Uterus (tissue), 2 donors: ENCODE data around the gene DUS4L.

Experiments
- POLR2A ChIP-seq, 2 donors: fragments of 450-650 bp; IDR thresholded peaks; one replicate each; pipeline ENCODE4 v1.6.1; 2016; ENCODE audit warnings: antibody characterized with exemption in 2 of 2, mild to moderate bottlenecking in 1 of 2, moderate library complexity in 1 of 2
- TF ChIP-seq, protein P1 (sequence below), 4 experiments: fragments of 200-600 bp in 2 of 4; fragments of 450-650 bp in 2 of 4; sonication (generic) in 2 of 4; IDR thresholded peaks; one replicate each; pipeline ENCODE4 v1.5.1; 2016 to 2019; ENCODE audit warnings: antibody characterized with exemption in 4 of 4, mild to moderate bottlenecking in 2 of 4, moderate library complexity in 1 of 4

DNA sequence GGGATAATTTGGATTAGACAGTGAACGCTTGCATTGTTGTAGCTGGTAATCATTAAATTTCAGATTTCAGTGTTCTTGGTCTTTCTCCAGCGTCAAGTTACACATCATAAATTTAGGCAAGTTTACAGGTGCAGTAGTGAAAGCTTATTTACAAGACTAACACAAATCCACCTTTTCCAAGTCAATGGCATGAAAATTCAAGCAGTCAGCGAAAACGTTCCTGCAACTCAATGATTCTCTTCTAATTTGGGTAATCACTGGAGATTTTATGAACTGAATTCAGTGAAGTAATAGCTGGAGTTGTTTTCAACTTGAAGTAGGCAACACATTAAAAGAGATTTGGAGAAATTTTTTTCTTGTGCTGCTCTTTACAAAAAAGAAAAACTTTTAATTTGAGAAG is 34.2 kb downstream of the DUS4L start:
- TF ChIP-seq, protein P1, sequence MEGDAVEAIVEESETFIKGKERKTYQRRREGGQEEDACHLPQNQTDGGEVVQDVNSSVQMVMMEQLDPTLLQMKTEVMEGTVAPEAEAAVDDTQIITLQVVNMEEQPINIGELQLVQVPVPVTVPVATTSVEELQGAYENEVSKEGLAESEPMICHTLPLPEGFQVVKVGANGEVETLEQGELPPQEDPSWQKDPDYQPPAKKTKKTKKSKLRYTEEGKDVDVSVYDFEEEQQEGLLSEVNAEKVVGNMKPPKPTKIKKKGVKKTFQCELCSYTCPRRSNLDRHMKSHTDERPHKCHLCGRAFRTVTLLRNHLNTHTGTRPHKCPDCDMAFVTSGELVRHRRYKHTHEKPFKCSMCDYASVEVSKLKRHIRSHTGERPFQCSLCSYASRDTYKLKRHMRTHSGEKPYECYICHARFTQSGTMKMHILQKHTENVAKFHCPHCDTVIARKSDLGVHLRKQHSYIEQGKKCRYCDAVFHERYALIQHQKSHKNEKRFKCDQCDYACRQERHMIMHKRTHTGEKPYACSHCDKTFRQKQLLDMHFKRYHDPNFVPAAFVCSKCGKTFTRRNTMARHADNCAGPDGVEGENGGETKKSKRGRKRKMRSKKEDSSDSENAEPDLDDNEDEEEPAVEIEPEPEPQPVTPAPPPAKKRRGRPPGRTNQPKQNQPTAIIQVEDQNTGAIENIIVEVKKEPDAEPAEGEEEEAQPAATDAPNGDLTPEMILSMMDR (IDR thresholded peaks at IDR 0.05), result no peak
- TF ChIP-seq POLR2A (IDR thresholded peaks at IDR 0.05), result no peak
